ENCODE measurements around the gene DYNC1H1. TPM values are rescaled to one million over a fixed set of nuclear protein-coding genes. Genes with fewer than 3 reads are reported as not detected.

DYNC1H1 gene
- total RNA-seq, 1 donor from 2014 or later = 499 TPM

- H3K4me1 ChIP-seq = no peaks in the 10 kb centered on the region
- DNase-seq (ENCODE audit: extremely low spot score in 2 of 2) = no peak
- H3K27me3 ChIP-seq = no peaks in the 10 kb centered on the region
- no peaks in the 10 kb centered on the region for H3K9me3 ChIP-seq
- H3K36me3 ChIP-seq = peaks cover 4 to 80% of the 10 kb centered on the region in 2 donors
- intact Hi-C loops (cut with DNase I) = loop anchor here (5.0 kb wide), 1 partner anchor 51 kb away; no protein-coding TSS in a partner anchor
- H3K4me3 ChIP-seq = no peak overlapping the region
- peak overlapping the region; percentile 52 for H3K27ac ChIP-seq
- TF ChIP-seq CTCF (IDR thresholded peaks at IDR 0.05) = no peak
- no peak for TF ChIP-seq POLR2A (IDR thresholded peaks at IDR 0.05)
- TF ChIP-seq POLR2AphosphoS5 (IDR thresholded peaks at IDR 0.05; ENCODE audit: insufficient read depth in 1 of 2, low read depth in 1 of 2) = peak in 1 of 2 donors; percentile 37
Observed at GRCh38 chr14:102046337-102047278, 82.2 kb downstream of the DYNC1H1 start.

- TF ChIP-seq CTCF (IDR thresholded peaks at IDR 0.05) (no peak), POLR2AphosphoS5 (IDR thresholded peaks at IDR 0.05; ENCODE audit: insufficient read depth in 1 of 2, low read depth in 1 of 2) (no peak), POLR2A (IDR thresholded peaks at IDR 0.05) (no peak)
- Histone ChIP-seq H3K4me3 (no peak overlapping the region), H3K9me3 (no peaks in the 10 kb centered on the region), H3K27me3 (no peaks in the 10 kb centered on the region), H3K27ac (no peak overlapping the region), H3K4me1 (no peaks in the 10 kb centered on the region), H3K36me3 (peaks cover 4 to 80% of the 10 kb centered on the region in 2 donors)
- DNase-seq (ENCODE audit: extremely low spot score in 2 of 2) = no peak
- intact Hi-C loops (cut with DNase I) = loop anchor here (5.0 kb wide), 1 partner anchor 49 kb away; no protein-coding TSS in a partner anchor
Observed at GRCh38 chr14:102047808-102048540, 83.6 kb downstream of the DYNC1H1 start.

GRCh38 chr14:102049258-102050025 lies 85.1 kb downstream of the DYNC1H1 start:
- peaks cover 4 to 66% of the 10 kb centered on the region in 2 donors for H3K36me3 ChIP-seq
- no peaks in the 10 kb centered on the region for H3K27me3 ChIP-seq
- TF ChIP-seq CTCF (IDR thresholded peaks at IDR 0.05) (no peak), POLR2A (IDR thresholded peaks at IDR 0.05) (no peak), POLR2AphosphoS5 (IDR thresholded peaks at IDR 0.05; ENCODE audit: insufficient read depth in 1 of 2, low read depth in 1 of 2) (no peak)
- H3K27ac ChIP-seq = no peak overlapping the region
- intact Hi-C loops (cut with DNase I) = loop anchor here (5.0 kb wide), 1 partner anchor 48 kb away; no protein-coding TSS in a partner anchor
- no peaks in the 10 kb centered on the region for H3K9me3 ChIP-seq
- H3K4me1 ChIP-seq = no peaks in the 10 kb centered on the region
- H3K4me3 ChIP-seq = no peak overlapping the region
- no peak for DNase-seq (ENCODE audit: extremely low spot score in 2 of 2)

GRCh38 chr14:102050026-102050405 lies 85.6 kb downstream of the DYNC1H1 start:
- intact Hi-C loops (cut with DNase I) = no loop called here
- H3K4me1 ChIP-seq = no peaks in the 10 kb centered on the region
- no peak overlapping the region for H3K27ac ChIP-seq
- no peak for DNase-seq (ENCODE audit: extremely low spot score in 2 of 2)
- H3K36me3 ChIP-seq = peaks cover 4 to 60% of the 10 kb centered on the region in 2 donors
- H3K9me3 ChIP-seq = no peaks in the 10 kb centered on the region
- TF ChIP-seq POLR2AphosphoS5 (IDR thresholded peaks at IDR 0.05; ENCODE audit: insufficient read depth in 1 of 2, low read depth in 1 of 2) = no peak
- TF ChIP-seq POLR2A (IDR thresholded peaks at IDR 0.05) = no peak
- no peak for TF ChIP-seq CTCF (IDR thresholded peaks at IDR 0.05)
- H3K27me3 ChIP-seq = no peaks in the 10 kb centered on the region
- no peak overlapping the region for H3K4me3 ChIP-seq
